CD4-positive, alpha-beta T cell (primary cell): Measurements from ENCODE around the gene IST1. TPM values are rescaled to one million over a fixed set of nuclear protein-coding genes. Genes with fewer than 3 reads are reported as not detected.
A peak's percentile ranks its signal among the peaks of the same experiment; 100 is the strongest.

Experiments used
- ATAC-seq: fragments of 200-7000 bp; cut with Tn5 transposase; one replicate; pipeline ENCODE4 v1.10.0; 2022; ENCODE audit warnings: mild to moderate bottlenecking; ENCODE audit not compliant: poor library complexity
- CTCF ChIA-PET: fragments of 350-600 bp; sonication (Branson Sonifier 250); formaldehyde crosslinking; loops from one replicate; lab custom pipeline; 2021; ENCODE audit warnings: antibody characterized with exemption, inconsistent platforms; lab: Charles Lee
- POLR2A ChIA-PET: fragments of 350-600 bp; sonication (Branson Sonifier 250); formaldehyde crosslinking; loops from one replicate; lab custom pipeline; 2021; ENCODE audit warnings: antibody characterized with exemption, inconsistent platforms; lab: Charles Lee
- DNase-seq, 14 experiments: peaks; one replicate each; pipeline ENCODE4 v3.0.0-alpha.2; 2013 to 2020; ENCODE audit warnings: mixed read lengths in 2 of 14
- H3K27ac ChIP-seq, 2 donors: one replicate each; pipeline versions ENCODE4 v1.5.1 to v1.7.0; 2013; ENCODE audit warnings: low read length in 2 of 2, low read depth in 1 of 2, mild to moderate bottlenecking in 1 of 2
- H3K27me3 ChIP-seq, 2 experiments: 1 replicate in 1 of 2; 2 replicates in 1 of 2; pipeline versions ENCODE4 v1.6.1 to v1.7.0; 2013; ENCODE audit warnings: low read length in 2 of 2, control low read depth in 1 of 2, mild to moderate bottlenecking in 1 of 2, moderate library complexity in 1 of 2; ENCODE audit not compliant: insufficient read depth in 2 of 2, control insufficient read depth in 1 of 2
- H3K36me3 ChIP-seq: one replicate; pipeline ENCODE4 v1.6.1; 2013; ENCODE audit warnings: low read length, control low read depth; ENCODE audit not compliant: insufficient read depth
- H3K4me1 ChIP-seq: one replicate; pipeline ENCODE4 v1.6.1; 2013; ENCODE audit warnings: low read length, control low read depth; ENCODE audit not compliant: insufficient read depth
- H3K4me3 ChIP-seq: one replicate; pipeline ENCODE4 v1.5.1; 2013; ENCODE audit warnings: mild to moderate bottlenecking, low read length, moderate library complexity
- H3K9me3 ChIP-seq, 2 experiments: 1 replicate in 1 of 2; 2 replicates in 1 of 2; pipeline versions ENCODE4 v1.6.1 to v1.7.0; 2013; ENCODE audit warnings: low read length in 2 of 2, mild to moderate bottlenecking in 2 of 2, control low read depth in 1 of 2, moderate library complexity in 1 of 2; ENCODE audit not compliant: control insufficient read depth in 1 of 2, insufficient read depth in 1 of 2
- H3K27ac Mint-ChIP-seq: one replicate; pipeline ENCODE4 v1.8.0; 2020; ENCODE audit warnings: mixed read lengths
- H3K27me3 Mint-ChIP-seq: one replicate; pipeline ENCODE4 v1.8.0; 2021; ENCODE audit warnings: mixed read lengths
- H3K36me3 Mint-ChIP-seq: one replicate; pipeline ENCODE4 v1.8.0; 2021; ENCODE audit warnings: low read depth, mixed read lengths
- H3K4me1 Mint-ChIP-seq: one replicate; pipeline ENCODE4 v1.8.0; 2021; ENCODE audit warnings: low read depth, mixed read lengths
- H3K4me3 Mint-ChIP-seq: one replicate; pipeline ENCODE4 v1.8.0; 2020; ENCODE audit warnings: mild to moderate bottlenecking, mixed read lengths
- H3K9me3 Mint-ChIP-seq: one replicate; pipeline ENCODE4 v1.8.0; 2020; ENCODE audit warnings: mixed read lengths
- intact Hi-C, 2 experiments: fragments of 100-400 bp; cut with DNase I in 1 of 2; cut with micrococcal nuclease in 1 of 2; formaldehyde crosslinking; loops; one replicate each; pipeline versions ENCODE4 v1.15.1 to v1.9.0; 2023 to 2025; cut with DNase I, micrococcal nuclease
- total RNA-seq, 174 experiments: library from RNA in 2 of 174; stranded (reverse) in 2 of 174; gene quantifications; one replicate each; pipeline ENCODE4 v1.2.3 and lab custom pipeline; 2021 to 2026
- TF ChIP-seq, protein P1 (sequence below): fragments of 200-600 bp; IDR thresholded peaks from one replicate; pipeline ENCODE4 v1.8.0; 2022; ENCODE audit warnings: antibody characterized with exemption, mild to moderate bottlenecking

IST1 gene
- total RNA-seq, 2 experiments from 2014 or later, result 411 to 412 TPM

DNA sequence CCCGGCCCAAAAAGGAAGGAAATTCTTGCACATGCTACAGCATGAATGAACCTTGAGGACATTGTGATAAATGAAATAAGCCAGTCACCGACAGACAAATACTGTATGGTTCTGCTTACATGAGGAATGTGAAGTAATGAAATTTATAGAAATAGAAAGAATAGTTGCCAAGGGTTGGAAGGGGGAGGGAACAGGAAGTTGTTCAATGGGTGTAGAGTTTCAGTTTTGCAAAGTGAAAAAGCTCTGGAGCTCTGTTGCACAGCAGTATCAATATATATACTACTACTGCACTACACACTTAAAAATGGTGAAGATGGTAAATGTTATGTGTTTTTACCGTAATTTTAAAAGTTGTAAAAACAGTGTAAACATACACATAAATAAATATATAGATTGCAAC is 61.2 kb downstream of the IST1 start:
- Histone ChIP-seq H3K4me1 (no peaks in the 10 kb centered on the region), H3K27me3 (no peaks in the 10 kb centered on the region), H3K4me3 (no peak overlapping the region), H3K36me3 (no peaks in the 10 kb centered on the region), H3K9me3 (no peaks in the 10 kb centered on the region), H3K27ac (no peak overlapping the region)
- intact Hi-C loops, result no loop called here
- no peak overlapping the region for H3K27ac Mint-ChIP-seq
- H3K4me3 Mint-ChIP-seq, result no peak overlapping the region
- no peaks in the 10 kb centered on the region for H3K27me3 Mint-ChIP-seq
- no peaks in the 10 kb centered on the region for H3K36me3 Mint-ChIP-seq
- CTCF ChIA-PET, result no interaction called here
- TF ChIP-seq, protein P1, sequence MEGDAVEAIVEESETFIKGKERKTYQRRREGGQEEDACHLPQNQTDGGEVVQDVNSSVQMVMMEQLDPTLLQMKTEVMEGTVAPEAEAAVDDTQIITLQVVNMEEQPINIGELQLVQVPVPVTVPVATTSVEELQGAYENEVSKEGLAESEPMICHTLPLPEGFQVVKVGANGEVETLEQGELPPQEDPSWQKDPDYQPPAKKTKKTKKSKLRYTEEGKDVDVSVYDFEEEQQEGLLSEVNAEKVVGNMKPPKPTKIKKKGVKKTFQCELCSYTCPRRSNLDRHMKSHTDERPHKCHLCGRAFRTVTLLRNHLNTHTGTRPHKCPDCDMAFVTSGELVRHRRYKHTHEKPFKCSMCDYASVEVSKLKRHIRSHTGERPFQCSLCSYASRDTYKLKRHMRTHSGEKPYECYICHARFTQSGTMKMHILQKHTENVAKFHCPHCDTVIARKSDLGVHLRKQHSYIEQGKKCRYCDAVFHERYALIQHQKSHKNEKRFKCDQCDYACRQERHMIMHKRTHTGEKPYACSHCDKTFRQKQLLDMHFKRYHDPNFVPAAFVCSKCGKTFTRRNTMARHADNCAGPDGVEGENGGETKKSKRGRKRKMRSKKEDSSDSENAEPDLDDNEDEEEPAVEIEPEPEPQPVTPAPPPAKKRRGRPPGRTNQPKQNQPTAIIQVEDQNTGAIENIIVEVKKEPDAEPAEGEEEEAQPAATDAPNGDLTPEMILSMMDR, result no peak
- no peaks in the 10 kb centered on the region for H3K9me3 Mint-ChIP-seq
- POLR2A ChIA-PET, result interaction anchor here (0.5 to 0.6 kb wide), 2 partner anchors 31 to 92 kb away, joined by 4 read pairs; no protein-coding TSS in a partner anchor
- peaks cover 11% of the 10 kb centered on the region for H3K4me1 Mint-ChIP-seq
- no peak for ATAC-seq
- no peak for DNase-seq

DNA sequence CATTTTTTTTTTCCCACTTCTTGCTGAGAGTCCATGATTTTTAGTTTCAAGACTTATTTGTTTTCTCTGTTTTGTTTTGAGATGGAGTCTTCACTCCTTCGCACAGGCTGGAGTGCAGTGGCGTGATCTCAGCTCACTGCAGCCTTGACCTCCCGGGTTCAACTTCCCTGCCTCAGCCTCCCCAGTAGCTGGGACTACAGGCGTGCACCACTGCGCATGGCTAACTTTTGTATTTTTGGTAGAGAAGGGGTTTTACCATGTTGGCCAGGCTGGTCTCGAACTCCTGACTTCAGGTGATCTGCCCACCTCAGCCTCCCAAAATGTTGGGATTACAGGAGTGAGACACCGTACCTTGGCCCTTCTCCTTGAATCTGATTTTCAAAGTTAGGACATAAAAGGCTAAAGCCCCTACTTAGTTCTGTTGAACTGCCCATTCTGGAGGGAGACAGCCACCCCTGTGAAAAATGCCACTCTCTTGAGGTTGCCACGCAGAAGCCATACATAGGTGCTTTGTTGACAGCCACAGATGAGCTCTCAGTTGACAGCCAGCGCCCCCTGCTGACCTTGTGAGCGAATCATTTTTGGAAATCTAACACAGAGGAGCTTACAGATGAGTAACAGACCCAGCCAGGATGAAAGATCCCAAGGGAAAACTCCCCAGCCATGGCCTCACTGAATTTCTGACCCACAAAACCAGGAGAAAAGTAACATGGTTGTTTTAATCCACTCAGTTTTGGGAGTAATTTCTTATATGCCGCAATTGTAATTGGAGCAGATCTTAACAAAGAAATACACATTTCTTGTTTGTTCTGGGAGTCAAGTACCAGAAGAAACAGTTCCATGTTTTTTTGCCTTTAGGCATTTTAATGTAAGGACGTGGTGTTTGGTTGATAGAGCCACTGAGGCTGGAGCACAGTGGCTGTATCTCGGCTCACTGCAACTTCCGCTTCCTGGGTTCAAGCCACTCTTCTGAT is 66.0 kb downstream of the IST1 start:
- Mint-ChIP-seq H3K9me3 (no peaks in the 10 kb centered on the region), H3K4me1 (peaks cover 11% of the 10 kb centered on the region), H3K27me3 (no peaks in the 10 kb centered on the region), H3K36me3 (no peaks in the 10 kb centered on the region), H3K4me3 (no peak overlapping the region), H3K27ac (no peak overlapping the region)
- ChIA-PET POLR2A (interaction anchor here (1.1 to 1.5 kb wide), 2 partner anchors 79 to 153 kb away, joined by 3 to 6 read pairs; partner anchors contain the start of gene AP1G1), CTCF (interaction anchor here (0.6 to 1.4 kb wide), 21 partner anchors 10 to 462 kb away, joined by 3 to 6 read pairs (median 3); partner anchors contain the start of genes AP1G1 and IST1)
- H3K9me3 ChIP-seq, result no peaks in the 10 kb centered on the region
- H3K36me3 ChIP-seq, result no peaks in the 10 kb centered on the region
- no peak overlapping the region for H3K4me3 ChIP-seq
- TF ChIP-seq, protein P1, result peak; percentile 80
- H3K27me3 ChIP-seq, result no peaks in the 10 kb centered on the region
- intact Hi-C loops, result loop anchor here (2.0 to 5.0 kb wide), 6 partner anchors 114 to 394 kb away; partner anchors contain the start of genes AP1G1 (in 1 of the 2) and ATXN1L (in 1 of the 2)
- DNase-seq (peak; percentile 67 to 90 (median 78)), ATAC-seq (peak; percentile 91)
- H3K27ac ChIP-seq, result no peak overlapping the region
- peaks cover 6% of the 10 kb centered on the region for H3K4me1 ChIP-seq

DNA sequence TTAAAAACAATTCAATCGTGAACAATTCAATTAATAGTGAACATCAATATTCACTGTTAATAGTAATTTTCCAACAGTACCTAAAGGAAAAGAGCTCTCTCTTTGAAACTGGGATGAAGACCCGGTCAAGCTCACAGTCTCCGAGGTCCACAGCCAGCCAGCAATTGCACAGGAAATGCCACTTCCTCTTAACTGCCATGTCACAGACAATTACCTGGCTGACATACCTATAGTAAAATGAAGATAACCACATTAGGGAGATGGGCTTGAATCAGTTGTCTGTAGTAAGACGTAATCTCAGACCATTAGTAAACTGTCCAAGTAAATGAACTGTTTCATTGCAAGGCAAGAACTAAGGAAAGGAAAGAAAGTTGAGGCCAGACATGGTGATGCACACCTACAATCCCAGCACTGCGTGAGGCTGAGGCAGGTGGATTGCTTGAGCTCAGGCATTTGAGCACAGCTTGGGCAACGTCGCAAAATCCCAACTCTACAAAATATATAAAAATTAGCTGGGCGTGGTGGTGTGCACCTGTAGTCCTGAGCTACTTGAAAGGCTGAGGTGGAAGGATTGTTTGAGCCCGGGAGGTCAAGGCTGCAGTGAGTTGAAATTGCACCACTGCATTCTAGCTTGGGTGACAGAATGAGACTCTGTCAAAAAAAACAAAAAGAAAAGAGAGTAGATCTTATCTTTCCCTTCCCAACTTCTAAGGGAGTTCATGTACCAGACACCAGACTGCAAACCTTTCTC is 68.0 kb downstream of the IST1 start:
- no peaks in the 10 kb centered on the region for H3K36me3 Mint-ChIP-seq
- H3K4me1 Mint-ChIP-seq, result peaks cover 5% of the 10 kb centered on the region
- no peak overlapping the region for H3K27ac ChIP-seq
- peaks cover 6% of the 10 kb centered on the region for H3K4me1 ChIP-seq
- intact Hi-C loops, result loop anchor here in 1 of 2 experiments (5.0 kb wide), 4 partner anchors 116 to 396 kb away; partner anchors contain the start of gene ATXN1L
- CTCF ChIA-PET, result interaction anchor here (1.3 kb wide), 1 partner anchor 8 kb away, joined by 4 read pairs; no protein-coding TSS in a partner anchor
- no peaks in the 10 kb centered on the region for H3K9me3 ChIP-seq
- TF ChIP-seq, protein P1, result no peak
- DNase-seq (no peak), ATAC-seq (no peak)
- H3K4me3 ChIP-seq, result no peak overlapping the region
- no peaks in the 10 kb centered on the region for H3K9me3 Mint-ChIP-seq
- no peaks in the 10 kb centered on the region for H3K27me3 Mint-ChIP-seq
- POLR2A ChIA-PET, result no interaction called here
- H3K4me3 Mint-ChIP-seq, result no peak overlapping the region
- H3K36me3 ChIP-seq, result no peaks in the 10 kb centered on the region
- no peaks in the 10 kb centered on the region for H3K27me3 ChIP-seq
- H3K27ac Mint-ChIP-seq, result no peak overlapping the region
